CD1c-positive myeloid dendritic cell (primary cell): Measurements from ENCODE around the gene SERPINI1.
"Not testable (repeated sequence)": the region's sequence is repeated elsewhere in the genome, so short reads cannot be mapped to it uniquely, and the experiment has no call there.

ENCODE experiments used
- DNase-seq: peaks from one replicate; pipeline ENCODE4 v3.0.0-alpha.2; 2016; ENCODE audit errors: extremely low spot score

The SERPINI1 gene

DNA sequence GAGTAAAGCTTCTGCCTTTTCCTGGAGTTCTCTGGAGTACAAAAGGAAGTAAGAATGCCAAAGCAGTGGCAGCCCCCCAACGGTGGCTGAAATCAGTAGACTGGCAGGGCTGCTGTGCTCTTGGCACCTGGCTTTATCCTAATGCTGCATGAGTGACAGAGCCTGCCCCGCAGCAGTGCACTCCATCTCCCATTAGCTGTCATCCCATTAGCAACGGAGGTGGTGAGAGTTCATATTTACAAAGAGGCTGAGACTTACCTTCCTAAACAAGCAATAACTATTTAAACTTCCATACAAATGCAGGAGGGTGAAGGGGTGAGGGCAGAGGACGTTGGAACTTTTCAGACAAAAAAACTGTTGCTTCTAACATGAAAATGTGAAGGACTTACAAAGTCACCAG is 51.9 kb downstream of the SERPINI1 start:
- no peak for DNase-seq

DNA sequence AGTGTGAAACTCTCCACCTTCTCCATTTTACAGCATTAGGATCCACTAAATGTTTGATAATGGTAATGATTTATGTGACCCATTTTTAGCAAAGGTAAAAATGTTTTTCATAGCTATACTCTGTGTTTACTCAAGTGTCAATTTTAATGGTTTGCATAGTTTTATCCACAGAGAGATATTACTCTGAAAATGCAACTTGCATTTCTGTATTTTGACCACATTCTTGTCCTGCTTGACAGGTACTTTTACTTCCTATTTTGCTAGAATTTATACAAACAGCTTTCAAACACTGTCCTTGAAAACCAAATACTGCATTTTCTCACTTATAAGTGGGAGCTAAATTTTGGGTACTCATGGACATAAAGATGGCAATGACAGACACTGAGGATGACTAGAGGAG is 62.9 kb downstream of the SERPINI1 start:
- no peak for DNase-seq

DNA sequence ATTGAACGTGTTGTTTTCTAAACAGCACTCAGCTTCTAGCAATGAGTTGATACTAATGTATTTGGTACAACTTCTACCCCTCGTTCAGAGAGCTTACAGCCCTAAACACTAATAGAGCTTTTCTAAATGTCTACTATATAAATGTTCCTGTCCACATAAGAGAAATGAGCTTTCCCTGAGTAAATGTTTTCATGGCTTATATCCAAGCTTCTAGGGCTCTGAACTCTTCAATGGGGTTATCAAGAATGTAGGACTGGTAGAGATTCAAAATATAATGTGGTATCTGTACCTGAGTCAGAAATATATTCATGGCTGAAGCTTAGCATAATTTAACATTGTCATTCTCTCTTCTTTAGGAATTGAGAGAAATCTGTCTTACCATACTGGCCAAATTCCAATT is 73.4 kb downstream of the SERPINI1 start:
- DNase-seq, result no peak

DNA sequence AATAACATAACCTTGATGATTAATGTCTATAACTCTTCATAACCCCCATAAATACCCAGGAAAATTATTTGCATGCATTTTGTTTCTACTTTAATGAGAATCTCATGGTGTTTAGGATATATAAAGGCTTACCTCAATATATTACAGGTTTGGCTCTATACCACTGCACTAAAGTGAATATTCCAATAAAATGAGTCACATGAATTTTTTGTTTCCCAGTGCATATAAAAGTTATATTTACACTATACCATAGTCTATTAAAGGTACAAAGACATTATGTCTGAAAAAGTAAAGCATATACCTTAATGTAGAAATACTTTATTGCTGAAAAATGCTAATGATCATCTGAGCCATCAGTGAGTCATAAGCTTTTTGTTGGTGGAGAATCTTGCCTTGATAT is 74.7 kb downstream of the SERPINI1 start:
- no peak for DNase-seq

DNA sequence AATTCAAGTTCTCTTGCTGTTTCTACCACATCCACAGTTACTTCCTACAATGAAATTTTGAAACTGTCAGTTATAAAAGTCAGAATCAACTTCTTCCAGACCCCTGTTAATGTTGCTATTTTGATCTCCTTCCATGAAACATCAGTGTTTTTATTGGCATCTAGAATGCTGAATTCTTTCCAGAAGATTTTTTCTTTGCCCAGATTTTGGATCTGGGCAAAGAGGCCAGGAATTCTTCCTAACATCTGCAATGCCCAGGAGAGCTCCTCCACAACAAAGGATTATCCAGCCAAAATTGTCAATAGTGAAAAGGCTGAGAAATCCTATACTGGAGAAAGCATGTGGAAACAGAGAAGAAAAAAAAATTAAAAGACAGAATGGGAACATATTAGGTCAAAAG is 75.5 kb downstream of the SERPINI1 start:
- DNase-seq, result no peak

DNA sequence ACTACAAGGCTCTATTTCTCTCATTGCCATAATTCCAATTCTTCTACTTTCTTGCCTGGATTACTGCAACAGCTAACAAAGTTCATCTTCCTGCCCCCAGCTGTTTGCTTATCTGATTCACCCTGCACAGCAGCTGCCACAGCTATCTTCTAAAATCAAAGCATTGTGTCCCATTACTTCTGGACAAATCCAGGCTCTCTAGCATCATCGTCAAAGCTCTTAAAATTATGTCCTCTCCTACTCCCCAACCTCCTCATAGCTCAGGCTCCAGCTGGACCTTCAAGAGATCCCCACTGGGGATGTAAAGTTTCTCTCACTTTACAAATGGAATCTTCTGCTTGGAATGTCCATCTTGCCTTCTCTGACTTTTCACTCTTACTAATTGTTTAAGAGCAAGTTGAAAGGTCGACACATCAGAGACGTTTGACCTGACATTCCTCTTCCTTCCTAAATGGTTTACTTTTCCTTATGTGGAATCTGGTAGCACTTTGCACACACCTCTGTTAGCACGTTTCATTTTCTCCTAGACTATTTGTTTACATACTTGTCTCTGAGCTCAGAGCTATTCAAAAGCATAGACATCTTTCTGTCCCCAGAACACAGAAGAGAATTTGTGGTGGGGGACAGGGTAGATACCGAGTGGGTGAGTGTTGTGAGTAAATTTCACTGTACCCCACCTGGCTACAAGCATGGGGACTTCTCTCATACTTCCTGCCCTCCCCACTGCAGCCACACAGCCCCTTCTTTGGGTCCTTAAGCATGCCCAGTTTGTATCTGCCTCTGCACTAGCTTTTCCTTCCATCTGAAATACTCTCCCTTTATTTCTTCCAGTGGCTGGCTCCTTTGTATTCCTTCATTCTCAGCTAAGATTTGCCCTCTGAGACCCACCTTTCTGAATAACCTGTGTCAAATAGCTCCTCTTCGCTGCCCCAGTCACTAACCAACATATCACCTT is 77.9 kb downstream of the SERPINI1 start:
- DNase-seq, result no peak

DNA sequence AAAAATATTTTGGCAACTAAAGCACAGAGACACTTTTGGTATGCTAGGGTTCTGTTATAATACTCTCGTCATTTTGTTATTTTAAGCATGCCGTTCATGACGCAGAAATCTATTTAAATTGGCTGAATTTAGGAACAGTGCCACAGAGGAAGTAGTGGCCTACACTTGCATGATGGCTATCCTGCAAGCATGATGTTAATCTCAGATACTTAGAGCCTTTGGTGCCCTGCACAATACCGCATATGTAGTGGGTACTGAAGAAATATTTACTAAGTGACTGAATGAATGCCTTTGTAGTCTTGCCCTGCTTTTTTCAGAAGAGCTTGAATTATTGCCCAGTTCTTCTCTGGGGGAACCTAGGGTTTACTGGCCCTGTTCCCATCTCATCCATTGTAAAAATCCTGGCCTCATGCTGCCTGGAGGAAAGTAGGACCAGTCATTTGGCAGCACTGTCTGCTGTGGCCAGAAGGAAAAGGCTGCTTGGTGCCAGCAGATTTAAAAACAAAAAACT is 79.0 kb downstream of the SERPINI1 start:
- no peak for DNase-seq

DNA sequence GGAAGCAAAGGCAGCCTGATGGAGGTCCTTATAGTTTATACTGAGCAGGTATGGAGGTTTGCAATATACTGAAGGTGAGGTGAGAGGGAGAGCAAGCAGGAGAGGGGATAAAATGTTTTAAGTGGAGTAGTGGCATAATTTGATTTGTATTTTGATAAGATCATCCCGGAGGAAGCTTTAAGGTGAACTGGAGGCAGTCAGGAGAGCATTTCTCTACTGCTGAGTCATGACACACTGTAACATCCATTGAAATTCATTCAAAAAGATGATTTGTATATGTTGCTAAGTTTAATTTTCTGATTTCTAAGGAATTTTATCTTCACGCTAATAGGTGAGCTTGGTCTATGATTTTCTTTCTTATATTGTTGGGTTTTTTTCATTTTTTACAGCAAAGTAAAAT is 81.4 kb downstream of the SERPINI1 start:
- DNase-seq, result no peak

DNA sequence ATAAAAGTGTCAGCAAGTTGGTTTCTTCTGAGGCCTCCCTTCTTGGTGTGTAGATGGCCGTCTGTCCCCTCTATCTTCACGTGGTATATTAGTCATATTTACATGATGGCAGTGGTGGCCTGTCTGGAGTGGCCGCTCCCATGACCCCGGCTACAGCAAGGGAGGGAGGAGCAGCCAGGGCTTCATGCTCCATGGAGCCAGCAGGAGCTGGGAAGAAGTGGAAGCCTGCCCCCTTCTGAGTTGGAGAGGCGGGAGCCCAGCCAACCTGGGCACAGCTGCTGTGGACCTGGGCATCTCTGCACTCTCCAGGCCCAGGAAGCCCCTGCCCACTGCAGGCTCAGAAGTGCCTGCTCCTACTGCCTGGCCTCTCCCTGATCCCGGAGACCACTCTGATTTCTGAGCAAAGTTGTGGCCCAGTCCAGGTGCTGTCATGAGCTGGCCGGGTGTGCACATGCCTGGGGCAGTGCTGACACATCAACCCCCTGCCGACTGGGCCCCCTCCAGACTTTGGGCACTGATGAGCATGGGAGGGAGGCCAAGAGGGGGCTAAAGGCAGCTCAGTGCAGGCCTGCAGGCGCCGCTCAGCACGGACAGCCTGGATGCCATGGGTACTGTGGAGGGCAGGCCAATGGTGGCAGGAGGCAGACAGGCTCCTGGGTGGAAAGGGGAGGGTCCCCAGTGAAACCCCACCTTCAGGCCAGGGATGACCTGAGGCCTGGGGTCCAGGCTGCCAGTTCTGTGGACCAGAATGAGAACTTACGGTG is 84.8 kb downstream of the SERPINI1 start:
- DNase-seq, result no peak

DNA sequence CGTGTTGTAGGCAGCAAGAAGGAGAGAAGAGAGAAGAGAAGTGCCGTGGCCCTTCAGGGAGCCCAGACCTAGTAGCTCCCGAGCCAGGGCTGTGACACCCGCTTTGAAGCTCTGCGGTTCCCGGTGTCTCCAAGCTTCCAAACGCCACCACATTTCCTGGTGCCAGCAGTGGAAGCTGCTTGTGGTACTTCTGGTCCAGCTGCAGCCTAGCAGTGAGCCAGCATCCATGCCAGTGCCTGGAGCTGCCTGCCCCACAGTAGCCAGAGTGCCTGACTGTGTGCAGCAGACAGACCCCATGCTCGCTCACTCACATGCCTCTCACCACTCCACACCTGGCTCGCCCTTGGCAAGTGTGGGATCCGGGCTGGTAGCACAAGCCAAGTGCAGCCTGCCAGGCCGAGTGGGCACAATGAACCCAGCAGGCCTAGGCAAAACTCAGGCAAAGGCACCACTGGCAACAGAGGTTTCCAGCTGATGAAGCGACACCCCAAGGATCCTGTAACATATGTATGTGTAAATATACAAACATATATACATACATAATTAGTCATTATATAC is 85.8 kb downstream of the SERPINI1 start:
- DNase-seq, result no peak

DNA sequence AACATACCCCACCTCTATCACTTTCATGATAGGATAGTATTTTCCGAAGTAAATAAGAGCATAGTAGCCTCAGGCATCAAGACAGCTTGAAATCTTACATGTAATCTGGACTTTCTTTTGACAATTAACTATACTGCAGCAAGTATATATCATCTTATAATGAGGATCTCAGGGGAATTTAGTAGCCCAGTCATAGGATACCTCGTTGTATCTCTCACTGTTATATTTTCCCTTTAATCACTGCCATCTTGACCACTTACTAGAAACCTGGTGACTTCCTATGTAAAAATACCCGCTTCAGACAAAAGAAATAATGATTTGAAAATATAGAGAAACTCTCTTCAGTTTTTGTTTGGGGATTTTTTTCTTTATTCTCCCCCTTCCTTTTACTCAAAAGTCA is 88.2 kb downstream of the SERPINI1 start:
- DNase-seq, result no peak

DNA sequence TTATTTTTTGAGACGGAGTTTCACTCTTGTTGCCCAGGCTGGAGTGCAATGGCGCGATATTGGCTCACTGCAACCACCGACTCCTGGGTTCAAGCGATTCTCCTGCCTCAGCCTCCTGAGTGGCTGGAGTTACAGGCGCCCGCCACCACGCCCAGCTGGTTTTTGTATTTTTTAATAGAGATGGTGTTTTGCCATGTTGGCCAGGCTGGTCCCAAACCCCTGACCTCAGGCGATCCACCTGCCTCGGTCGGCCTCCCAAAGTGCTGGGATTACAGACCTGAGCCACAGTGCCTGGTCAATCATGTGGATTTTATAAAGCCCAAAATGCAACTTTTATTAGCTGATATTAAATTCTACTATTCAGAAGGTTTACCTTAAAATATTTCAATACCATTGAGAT is 92.1 kb downstream of the SERPINI1 start:
- not testable (repeated sequence) for DNase-seq

DNA sequence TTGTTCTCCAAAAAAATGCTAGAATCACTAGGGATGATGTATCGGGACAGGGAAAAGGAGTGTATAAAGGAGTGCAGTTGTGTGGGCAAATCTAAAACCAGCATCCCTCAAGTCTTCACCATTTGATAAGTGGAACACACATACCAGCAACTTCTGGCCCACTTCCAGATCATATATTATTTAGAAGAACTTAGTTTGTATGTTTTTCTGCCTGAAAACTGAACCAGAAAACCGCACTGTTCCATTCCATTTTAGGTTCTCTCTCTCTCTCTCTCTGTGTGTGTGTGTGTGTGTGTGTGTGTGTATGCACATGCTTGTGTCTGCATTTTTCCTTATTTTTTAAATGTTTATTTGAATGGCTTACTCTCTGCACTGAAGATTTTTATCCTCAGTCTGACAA is 93.5 kb downstream of the SERPINI1 start:
- no peak for DNase-seq

DNA sequence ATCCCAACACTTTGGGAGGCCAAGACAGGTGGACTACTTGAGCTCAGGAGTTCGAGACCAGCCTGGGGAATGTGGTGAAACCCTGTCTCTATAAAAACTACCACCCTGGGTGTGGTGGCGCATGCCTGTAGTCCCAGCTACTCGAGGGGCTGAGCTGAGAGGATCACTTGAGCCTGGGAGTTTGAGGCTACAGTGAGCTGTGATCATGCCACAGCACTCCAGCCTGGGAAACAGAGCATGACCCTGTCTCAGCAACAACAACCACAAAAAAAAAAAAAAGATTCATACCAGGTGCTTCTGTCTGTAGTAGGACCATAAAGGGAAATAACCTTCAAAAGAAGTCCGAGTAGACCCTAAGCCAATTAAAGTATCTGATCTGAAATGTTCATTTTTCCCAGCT is 94.5 kb downstream of the SERPINI1 start:
- DNase-seq, result no peak

DNA sequence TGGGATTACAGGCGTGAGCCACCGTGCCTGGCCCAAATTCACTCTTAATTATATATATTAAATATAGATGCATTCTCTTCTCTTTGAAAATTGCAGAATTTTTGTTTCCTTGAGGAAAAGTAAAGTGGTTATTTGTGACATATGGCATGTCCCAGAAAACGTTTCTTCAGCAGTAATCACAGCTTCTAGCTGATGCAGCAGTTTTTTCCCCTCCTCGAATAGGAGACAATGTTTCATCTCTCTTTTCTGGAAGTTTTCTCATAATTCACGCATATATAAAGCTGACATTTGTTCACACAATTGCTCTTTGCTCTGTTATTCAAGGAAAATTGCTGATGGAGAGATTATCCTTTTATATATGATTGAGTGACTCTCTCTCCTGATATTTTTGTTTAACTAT is 99.8 kb downstream of the SERPINI1 start:
- no peak for DNase-seq

DNA sequence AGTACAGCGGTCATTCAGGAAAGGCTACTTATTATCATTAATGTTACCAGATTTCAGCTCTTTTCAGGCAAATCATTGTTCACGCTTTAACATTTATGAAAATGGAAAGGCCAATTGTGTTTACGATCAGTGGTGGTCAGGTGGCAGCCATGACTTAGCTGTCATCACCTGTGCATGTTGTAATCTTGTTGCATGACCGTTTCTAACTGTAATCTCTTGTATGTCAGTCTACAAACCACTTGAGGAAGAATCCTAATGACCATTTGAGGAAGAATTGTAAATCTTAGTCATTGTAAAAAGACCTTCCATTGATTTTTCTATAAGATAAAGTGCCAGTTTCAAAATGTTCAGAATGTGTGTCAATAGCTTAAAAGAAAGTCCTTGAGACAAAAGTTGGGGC is 100.4 kb downstream of the SERPINI1 start:
- no peak for DNase-seq

DNA sequence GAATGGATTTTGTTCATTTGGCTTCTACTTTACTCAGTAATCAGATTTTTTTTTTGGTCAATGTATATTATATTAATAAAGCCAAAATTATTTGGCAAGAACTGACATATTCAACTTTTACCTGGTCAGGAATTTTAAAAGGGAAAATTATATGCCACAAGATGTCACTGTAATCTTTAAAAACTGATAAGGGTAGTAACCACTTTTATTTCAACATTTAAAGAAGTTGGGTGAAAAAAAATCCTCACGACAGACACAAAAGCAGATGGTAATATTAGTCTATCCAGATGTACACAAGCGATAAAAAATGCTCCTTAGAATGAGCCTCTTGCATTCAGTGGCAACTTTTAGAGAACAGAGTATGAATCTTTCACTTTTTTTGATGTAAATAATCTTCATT is 101.9 kb downstream of the SERPINI1 start:
- DNase-seq, result peak; percentile 58

DNA sequence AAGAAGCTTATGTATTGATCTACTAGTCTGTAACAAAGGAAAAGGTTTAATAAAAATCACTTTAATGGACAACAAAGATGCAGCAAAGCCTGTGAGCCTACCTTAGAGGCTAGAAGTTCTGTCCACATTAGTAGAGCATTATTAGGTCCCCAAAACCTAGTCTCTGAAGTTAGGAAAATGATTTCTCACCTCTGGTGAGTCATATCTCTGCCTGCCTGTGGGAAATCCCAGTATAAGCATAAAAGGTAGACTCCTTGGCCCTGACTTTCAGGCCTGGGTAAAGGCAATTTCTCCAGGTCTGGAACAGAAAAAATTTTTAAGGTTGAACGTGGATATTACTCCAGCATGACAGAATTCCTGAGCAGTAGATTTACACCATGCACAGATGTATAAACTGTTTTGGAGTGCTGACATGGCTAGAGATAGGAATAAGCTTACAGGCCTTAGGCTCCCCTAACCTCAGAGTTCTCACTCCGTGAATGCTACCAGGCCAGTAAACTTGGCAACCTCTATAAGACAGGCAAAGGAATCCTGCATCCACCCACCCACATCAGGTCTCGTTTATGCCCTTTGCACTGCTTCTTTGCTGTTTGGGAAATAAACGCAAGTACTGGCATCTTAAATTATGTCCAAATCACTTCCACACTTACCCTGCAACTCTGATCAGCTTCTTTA is 104.1 kb downstream of the SERPINI1 start:
- DNase-seq, result no peak

DNA sequence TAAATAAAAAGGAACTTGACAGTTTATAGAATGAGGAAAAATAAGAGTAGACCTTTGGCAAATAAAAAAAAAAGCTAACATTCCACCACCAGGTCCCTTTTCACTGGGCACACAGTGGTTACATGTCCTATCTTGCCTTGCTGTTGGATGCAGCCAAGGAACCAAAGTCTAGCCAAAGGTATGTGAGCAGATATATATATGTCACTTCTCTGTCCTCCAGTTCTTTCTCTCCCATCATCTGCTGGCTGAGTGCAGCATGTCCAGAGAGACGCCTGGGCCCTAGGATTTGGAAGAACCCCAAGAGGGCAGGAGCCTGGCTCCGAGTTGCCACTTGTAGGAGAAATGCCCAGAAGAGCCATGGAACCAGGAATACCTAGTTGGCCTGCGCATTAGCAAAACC is 104.7 kb downstream of the SERPINI1 start:
- DNase-seq, result no peak

DNA sequence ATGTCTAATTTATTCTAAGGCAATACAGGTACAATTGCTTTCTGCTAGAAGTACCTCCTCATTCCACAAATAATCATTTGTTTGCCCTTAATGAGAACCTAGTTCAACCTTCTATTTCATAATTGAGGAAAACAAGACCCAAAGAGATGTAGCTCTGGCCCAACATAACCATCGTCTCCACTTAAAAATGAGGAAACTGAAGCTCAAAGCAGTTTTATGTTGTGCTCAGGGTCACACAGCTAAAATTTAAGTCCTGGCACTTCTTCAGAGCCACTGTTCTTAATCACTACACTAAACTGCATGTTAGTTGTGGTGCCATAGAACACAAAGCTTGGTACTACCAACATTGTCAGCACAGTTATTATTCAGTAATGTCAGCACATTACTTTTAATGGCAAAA is 108.0 kb downstream of the SERPINI1 start:
- DNase-seq, result peak; percentile 29

DNA sequence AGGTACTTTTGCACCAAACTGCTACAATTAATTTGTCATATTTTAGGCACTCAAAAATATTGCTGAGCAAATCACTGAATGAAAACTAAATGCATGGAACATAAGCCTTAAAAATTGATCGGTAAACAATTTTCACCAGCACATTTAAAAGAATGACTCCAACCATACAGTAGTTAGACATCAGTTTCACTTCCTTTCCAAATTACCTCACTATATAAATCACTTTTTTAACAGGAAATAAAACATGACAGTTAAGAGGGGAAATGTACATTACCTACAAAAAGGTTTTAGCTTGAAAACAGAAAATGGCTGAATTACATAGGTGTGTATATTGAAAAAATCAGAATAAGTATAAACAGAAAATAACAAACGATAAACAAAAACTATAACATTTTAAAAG is 108.4 kb downstream of the SERPINI1 start:
- DNase-seq, result peak; percentile 62

DNA sequence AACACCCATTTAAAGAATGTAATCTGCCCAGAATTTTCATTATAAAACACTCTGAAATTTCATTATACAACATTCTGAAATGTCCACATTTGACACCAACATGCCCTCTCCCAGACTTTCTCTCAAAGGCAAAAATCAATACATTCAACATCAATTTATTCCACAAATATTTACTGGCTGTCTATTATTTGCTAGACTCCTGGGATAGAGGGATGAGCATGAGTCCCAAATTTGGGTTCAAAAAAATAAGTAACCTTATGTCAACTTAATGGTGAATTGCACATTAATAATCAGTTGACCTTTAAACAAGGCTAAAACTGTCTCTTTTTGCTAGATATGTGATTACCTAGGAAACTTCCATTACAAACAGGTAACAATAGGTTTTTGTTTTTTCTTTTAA is 109.0 kb downstream of the SERPINI1 start:
- DNase-seq, result no peak
